Measurements from ENCODE around the gene CNTNAP5.

CNTNAP5 gene

DNA sequence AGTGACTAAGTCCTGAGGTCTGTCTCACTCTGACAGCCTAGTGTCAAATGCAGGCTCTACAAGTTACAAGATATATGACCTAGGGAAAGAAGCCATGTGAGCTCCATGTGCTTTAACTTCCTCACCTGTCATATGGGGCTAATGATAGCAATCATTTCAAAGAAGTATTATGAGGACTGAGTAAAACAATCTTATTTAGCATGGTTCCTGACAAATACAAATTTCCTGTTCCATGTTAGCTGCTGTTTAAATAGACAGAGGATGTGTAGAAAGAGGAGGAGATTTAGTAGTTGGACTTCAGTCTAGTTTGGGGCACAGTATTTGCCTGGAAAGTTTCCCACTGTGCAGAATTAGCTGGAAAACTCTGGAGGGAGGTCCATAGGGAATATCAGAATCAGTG is 545.8 kb downstream of the CNTNAP5 start:
- DNase-seq, result no peak

DNA sequence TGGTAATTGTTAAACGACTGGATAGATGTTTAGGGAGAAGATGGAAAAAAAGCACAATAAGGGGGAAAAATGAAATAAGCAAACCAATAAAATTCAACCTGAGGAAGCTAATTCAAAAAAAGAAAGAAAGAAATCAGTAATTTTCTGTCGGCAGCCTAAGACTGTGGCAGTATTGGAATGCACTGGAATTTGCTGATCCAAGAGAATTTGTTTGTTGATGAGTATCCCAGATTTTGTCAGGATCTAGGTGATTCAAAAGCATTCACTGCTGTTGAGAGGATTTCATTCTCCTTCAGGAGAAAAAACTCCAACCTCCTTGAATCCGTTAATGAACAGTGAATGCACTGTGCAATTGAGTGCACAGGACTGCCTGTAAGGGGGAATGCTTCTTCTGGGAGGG is 546.7 kb downstream of the CNTNAP5 start:
- DNase-seq, result no peak

DNA sequence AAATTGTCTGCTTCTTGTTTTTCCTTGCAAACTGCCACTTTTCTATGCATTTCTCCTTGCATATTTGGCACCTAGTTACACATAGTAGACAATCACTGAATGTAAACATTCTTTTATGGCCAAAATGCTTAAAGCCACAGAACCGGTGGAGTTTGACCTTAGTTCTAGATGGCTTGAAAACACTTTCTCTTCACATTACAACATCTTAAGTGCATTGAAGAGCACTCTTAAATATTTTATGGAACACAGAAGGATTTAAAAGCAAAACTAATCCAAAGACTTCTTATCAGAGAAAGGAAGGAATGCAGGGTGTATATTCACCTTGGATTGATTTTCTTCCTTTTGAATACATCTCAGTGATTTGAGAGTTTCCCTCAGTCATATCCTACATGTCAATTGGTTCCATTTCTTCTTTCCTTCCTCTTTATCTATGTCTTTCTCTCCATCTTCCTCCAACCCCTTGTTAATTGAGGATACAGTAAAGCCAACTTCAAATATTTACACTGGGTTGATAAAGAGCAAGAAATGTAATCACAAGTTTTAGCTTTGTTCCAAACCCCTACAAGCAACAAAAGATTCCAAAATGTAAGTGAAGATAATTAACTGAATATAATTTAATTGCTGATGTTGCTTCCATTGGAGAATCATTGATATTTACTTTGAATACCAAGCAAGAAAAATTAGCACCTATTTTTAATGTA is 548.0 kb downstream of the CNTNAP5 start:
- DNase-seq, result no peak

DNA sequence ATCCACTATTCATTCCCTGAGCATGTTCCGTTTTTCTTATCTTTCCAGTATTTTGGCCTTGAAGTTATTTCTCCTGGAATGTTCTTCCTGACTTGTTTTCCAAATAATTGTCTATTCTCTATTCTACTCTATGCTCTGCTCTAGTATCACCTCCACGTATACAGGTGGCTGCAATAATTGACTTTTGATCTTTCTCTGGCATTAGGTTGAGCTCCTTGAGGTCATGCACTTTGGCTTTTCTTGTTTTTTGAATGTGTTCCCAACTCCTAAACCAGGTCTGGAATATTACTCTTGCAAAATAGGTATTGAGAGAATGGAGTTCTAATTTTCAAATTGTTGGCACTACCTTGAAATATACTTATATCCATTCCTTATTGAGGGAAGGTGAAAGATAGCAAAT is 550.4 kb downstream of the CNTNAP5 start:
- no peak for DNase-seq

DNA sequence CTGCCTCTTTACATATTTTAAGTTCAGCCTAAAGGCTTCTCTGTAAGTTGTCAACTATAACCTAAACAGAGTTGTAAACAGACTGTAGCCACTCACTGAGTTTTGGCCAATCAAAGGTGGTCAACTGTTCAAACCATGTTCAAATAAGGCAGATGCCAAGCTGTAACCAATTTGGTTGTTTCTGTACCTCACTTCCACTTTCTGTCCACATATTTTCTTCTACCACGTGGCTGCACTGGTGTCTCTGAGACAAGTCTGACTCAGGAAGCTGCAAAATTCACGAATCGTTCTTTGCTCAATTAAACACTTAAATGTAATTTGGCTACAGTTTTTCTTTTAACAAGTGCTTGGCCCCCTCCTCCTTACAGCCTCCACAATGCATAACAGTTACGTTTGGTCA is 555.2 kb downstream of the CNTNAP5 start:
- no peak for DNase-seq

DNA sequence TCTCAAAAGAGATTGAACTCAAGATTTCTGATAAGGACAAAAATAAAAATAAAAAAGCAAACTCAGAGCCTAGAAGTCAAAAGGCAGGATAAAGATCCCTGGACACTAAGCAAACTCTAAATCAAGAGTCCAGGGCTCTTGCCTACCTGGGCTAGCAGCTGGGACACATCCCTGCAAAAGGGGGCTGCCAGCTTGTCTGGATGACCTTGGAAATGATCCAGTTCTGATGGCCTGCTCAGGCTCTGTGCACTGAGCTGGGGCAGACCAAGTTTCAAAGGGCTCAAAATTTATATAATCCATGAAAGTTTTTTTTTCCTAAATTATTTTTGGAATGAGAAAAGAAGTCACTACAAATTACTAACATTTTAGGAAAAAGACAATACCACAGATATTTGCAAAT is 557.3 kb downstream of the CNTNAP5 start:
- DNase-seq, result no peak

DNA sequence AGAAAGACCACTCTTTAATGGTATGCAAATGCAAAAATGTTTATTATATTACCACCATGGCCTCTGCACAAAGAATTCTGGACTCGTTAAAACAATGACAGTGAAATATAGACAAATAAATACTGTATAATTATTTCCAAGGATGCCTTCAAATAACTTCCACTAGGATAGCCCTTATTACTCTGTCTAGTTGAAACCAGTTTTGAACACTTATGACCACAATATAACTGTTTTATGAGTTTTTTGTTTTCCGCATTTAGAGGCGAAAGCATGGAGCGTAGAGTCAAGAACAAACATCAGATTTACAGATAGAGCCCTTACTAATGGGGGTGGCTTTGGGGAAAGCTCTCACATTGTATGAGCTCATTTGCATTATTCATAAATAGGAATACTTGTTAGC is 559.5 kb downstream of the CNTNAP5 start:
- DNase-seq, result no peak

DNA sequence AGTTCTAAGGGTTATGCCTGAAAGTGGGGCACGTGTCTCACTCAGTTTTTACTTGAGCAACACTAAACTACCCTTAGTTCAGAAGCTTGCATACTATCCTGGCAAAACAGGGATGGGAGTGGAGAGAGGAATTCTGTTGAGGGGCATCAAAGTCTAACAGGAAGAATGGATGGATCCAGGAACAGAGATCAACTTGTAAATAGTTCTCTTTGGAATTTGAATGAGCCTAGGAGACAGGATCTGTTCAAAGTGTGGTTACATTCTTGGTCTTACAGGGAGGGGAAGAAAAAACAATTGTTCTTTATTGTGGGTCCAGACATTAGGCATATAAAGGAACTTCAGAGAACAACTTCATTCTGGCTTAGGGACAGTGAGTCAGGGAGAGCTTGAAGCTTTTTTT is 560.2 kb downstream of the CNTNAP5 start:
- DNase-seq, result no peak

DNA sequence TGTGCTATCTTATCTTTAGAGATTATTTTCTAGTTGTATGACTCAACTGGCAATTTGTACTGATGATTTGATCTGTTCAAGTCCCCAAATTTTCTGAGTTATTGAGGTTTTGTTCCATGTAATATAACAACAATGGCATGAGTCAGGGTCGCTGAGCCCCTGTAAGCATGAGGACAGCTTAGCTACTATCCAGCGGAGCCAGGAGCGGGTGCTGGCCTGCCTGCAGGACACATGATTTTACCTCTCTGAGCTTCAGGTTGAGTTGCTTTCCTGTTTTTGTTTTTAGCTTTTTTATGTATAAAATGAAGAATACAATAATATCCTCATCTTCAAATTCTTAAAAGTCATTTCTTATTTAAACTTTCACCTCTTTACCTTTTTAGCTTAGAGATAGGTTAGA is 561.1 kb downstream of the CNTNAP5 start:
- DNase-seq, result no peak

DNA sequence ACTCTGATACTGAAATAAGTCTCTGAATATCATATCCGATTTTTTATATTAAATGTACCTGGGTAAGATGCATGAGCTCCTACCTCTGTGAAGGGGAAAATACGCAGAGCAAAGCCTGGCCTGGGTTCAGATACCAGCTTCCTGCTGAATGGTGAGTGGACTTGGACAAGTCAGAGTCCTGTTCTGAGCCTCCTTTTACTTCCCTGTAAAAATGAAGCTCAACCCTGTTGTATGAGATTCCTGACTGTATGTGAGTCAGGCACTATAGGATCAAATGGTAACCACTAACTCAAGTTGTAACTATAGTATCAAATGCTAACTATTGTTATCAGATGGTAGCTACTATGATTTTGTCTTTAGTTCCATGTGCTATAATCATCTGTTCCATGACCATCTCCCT is 561.7 kb downstream of the CNTNAP5 start:
- DNase-seq, result no peak

DNA sequence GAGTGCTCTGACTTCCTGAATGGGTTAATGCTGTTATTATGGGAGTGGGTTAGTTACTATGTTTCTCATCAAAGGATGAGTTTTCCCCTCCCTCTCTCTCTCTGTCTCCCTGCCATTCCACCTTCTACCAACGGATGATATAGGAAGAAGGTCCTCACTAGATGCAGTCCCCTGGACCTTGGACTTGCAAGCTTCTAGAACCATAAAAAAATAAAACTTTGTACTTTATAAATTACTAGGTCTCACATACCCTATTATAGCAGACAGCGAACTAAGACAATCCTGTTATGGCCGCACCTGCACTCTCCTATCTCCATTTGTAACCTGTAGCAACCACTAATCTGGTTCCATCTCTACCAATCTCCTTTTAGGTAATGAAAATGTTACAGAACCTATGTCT is 564.9 kb downstream of the CNTNAP5 start:
- DNase-seq, result no peak

DNA sequence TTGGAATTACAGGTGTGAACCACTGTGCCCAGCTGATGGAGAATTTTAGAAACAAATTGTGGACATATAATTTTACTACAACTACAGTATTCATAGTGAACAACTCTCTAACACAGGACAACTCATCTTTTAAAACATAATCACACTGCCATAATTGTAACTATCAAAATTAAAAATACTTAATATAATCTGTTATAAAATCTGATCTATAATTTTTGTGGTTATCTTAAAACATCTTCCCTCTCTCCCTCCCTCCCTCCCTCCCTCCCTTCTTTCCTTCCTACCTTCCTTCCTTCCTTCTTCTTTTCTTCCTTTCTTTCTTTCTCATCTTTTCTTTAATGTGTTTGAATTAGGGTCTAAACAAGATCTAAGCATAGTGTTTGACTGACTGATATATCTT is 577.7 kb downstream of the CNTNAP5 start:
- no peak for DNase-seq

DNA sequence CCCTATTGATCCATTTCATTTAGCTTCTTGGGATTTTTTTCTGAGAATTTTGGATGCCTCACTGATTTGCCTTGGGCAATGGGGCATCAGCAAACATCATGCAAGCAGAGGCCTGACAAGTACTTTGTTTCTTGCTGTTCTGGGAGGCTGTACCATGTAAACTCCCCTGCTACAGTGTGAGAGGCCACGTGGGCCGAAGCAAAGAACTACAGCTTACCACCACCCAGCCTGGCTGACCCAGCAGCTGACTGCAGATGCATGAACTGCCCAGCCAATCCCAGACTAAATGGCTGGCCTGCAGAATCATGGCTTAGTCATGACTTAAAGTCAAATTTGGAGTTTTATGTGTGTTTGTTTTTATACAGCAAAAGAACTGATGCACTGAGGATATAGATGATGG is 579.9 kb downstream of the CNTNAP5 start:
- DNase-seq, result no peak

DNA sequence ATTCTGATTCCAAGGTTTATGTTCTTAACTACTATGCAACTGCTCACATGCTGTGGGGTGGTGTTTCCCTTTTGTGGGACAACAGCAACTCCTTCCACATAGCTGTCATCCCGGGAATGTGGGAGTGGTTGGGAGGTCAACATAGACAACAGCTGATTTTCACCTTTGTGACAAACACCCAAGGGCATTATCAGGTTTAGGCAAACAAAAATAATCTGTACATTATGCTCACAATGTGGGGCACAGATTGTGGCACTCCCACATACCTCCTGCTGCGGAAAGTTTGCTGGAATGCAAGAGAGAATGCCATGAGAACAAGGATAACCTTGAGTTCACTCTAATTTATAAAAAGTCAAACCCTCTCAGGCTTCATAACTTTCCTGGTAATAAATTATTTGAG is 582.6 kb downstream of the CNTNAP5 start:
- DNase-seq, result no peak

DNA sequence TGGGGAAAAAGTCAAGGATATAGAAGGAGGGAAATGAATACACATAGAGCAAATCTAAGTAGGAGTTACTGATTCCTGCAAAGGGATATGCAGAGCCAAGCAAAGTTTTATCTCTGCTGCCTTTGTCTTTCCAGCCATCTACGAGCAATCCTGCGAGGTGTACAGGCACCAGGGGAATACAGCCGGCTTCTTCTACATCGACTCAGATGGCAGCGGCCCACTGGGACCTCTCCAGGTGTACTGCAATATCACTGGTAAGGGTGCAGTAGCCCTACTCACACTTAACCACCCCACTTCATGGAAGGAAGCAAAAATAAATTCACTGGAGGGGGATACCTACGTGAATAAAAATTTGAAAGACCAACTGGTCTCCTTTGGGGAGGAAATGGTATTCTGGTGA is 584.6 kb downstream of the CNTNAP5 start:
- no peak for DNase-seq

DNA sequence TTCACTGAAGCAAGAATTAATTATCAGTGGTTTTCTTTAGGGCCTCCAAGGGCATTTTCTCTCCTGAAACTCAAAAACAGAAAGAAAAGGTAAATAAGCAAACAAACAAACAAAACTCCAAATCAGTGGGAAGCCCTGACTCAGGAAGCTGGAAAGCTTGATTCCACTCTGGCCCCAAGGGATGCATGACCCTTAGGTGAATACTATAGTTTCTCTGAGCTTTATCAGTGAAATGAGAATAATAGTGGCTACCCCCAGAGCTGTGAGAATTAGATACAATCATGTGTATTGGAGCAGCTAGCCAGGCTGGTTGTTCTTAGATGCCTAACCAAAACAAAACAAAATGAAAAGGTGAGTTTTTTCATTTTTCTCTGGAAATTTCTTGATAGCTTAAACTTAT is 585.1 kb downstream of the CNTNAP5 start:
- DNase-seq, result no peak

DNA sequence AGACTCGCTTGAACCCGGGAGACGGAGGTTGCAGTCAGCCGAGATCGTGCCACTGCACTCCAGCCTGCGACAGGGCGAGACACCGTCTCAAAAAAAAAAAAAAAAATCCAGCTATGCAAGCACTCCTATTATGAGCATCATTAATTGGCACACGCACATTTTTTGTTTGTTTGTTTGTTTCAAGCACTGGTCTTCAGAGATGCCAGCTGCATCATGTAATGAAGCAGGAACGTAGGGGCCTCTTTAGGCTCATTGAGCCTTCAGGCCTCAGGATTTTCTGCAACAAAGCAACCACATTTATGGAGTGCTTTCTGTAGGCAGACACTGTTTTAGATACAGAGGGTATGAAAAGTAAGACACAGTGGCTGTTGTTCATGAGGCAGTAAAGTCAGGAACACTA is 585.8 kb downstream of the CNTNAP5 start:
- DNase-seq, result no peak

DNA sequence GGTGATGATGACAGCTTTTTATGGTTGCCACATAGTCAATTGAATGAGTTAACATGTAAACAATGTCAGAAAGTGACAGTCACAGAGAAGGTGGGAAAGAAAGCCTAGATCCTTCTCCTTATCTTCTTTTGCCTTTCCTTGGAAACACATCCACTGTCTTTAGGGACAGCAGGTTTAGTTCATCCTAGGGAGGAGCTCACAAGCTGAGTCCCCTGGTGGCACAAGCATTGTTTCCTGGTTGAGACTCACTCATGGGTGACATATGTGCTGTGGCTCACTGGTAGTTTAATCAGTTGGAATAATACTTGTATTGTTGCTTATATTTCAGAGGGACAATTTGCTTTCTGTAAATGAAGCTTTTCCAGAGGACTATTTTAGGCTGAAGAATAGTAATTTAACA is 598.5 kb downstream of the CNTNAP5 start:
- peak; percentile 31 for DNase-seq

DNA sequence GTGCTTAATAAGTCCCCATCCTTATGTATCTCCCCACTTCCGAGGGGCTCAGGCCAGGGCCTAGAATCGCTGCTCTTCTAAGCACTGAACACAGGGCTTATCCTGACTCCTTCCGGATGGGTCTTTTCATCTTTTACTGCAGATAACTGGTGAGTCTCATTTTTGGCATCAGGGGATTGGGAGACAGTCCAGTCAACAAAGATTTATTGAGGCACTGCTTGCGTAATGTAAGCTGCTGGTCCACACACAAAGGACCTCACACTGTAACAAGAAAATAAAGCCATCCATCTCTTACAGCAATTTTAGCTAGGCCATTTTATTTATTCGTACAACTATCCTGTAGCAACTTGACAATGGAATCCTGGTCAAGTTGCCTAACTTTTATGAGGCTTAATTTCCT is 600.5 kb downstream of the CNTNAP5 start:
- DNase-seq, result no peak

DNA sequence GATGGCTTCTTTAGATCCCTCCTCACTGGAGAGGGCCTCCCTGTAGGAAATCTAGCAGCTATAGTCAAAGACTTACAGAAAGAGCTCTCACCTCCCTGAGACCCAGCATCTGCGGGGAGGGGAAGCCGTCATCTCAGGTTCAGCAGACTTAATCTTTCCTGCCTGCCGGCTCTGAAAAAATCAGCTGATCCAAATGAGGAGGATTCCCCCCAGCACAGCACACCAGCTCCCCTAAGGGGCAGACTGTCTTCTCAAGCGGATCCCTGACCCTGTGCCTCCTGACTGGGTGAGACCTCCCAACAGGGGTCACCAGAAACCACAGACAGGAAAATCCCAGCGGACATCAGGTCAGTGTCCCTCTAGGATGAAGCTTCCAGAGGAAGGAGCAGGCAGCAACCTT is 601.9 kb downstream of the CNTNAP5 start:
- DNase-seq, result no peak

DNA sequence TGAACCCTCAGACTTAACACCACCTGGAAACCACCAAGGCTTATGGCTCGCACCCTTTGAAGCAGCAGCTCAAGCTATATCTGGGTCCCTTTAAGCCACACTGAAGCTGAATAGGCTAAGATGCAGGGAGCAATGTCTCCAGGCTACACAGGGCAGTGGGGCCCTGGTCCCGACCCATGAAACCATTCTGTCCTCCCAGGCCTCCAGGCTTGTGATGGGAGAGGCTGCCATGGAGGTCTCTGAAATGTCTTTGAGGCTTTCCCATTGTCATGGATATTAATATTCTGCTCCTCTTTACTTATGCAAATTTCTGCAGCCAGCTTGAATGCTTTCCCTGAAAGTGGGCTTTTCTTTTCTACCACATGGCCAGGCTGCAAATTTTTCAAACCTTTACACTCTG is 608.7 kb downstream of the CNTNAP5 start:
- no peak for DNase-seq

DNA sequence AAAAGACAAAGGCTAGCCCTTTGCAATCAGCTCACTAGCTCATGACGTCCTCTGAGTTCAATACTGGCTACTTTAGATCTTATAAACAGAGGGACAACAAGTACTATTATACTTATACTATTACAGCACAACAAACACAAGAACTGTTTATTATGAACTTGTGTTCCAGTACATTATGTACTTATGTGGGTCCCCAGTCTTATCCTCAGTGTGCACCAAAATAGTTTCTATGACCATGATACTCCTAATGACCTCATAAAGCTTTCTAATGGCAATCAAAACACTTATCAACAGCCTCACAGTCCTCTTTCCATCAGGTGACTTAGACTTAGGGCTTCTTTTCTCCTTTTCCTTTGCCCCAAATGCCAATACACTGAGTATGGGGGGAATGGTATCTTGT is 614.4 kb downstream of the CNTNAP5 start:
- DNase-seq, result no peak

DNA sequence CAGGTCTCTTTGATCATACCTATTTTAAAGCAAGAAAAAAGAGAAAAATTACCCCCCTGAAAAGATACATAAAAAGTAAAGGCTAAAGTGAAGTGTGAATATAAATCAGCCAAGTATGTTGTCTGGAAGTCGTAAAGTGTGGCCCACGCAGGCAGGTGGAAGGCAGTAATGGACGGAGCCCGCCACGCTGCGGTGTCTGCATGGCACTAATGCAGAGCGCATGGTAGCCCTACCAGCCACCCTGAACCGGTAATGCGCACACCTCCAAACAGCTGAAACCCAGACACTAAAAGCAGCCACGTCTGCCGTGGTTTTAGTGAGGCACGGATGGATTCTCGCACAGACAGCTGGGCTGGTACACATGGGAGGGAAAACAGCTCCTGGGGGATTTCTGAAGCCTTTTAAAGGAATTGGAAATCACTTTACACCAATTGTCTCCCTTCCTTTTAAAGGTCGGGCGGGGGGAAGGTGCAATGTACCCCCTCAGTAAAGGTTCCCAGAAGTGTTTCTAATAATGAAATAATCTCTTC is 615.2 kb downstream of the CNTNAP5 start:
- DNase-seq, result no peak

DNA sequence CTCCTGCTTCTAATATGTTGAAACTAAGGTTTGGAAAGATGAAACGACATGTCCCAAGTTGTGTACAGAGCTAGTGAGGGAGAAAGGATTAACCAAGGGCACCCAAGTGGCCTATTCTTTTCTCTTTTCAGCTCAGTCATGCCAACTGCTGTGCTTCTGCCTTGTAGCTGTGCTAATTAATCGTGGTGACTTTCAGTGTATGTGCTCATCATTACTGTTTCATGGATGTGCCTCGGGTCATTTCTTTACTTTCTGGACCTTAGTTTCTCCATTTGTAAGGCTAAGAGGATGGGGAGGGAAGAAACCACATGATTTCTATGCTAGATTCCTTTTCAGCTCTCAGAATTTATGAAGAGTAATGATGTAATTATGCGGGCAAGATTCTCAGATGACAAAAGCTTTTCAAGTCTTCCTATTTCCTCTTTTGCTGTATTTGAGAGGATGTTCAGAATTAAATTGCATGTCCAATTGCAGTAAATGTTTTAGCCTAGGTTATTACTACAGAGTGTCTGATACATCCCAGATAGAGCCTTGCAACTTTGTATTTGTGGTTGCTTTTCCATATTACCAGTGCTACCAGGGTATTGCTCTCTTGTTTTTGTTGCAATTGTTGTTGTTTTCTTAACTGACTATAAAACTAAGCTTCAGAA is 621.2 kb downstream of the CNTNAP5 start:
- DNase-seq, result peak; percentile 11

DNA sequence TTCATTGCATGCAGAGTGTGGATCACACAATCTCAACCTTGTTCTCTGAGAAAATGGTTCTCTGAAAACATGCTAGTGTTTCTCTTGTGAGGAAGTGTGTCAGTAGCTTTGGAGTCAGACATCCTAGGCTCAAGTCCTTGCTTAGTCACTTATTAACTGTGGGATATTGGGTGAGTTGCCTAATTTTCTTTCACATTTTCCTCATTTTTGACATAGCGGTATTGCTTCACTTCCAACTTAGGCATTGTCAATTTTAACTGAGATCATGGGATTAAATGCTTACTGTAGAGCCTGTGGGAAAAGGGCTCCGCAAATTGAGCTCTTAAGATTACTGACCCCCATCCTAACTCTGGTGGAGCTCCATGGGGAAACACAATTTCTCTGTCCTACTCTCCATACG is 622.2 kb downstream of the CNTNAP5 start:
- no peak for DNase-seq

All from NCI-H345 (cell line).